Measurements from ENCODE around the gene PDIA2.

DNA sequence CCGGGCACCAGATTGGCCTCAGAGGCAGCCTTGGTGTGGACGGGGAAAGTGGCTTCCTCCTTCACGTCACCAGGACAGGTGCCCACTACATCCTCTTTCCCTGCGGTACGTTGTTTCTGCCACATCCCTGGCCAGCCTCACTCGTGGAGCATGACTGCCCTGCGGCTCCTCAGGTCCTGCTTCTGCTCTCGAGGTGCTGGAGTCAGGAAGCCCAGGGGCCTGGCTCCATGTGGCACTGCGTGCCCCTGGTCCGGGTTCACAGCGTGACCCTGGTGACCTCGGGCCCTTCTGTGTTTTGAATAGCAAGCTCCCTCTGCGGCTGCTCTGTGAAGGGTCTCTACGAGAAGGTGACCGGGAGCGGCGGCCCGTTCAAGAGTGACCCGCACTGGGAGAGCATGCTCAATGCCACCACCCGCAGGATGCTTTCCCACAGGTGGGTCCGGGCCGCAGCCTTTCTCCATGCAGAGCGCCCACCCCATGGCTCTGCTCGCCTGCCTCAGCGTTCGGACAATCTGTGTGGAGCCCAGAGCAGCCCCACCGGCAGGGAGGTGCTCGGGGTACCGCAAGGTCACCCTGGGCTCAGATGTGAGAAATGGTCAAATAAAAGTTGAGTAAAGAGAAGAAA lies 20.7 kb upstream of the PDIA2 start:
- TF ChIP-seq, protein P1, sequence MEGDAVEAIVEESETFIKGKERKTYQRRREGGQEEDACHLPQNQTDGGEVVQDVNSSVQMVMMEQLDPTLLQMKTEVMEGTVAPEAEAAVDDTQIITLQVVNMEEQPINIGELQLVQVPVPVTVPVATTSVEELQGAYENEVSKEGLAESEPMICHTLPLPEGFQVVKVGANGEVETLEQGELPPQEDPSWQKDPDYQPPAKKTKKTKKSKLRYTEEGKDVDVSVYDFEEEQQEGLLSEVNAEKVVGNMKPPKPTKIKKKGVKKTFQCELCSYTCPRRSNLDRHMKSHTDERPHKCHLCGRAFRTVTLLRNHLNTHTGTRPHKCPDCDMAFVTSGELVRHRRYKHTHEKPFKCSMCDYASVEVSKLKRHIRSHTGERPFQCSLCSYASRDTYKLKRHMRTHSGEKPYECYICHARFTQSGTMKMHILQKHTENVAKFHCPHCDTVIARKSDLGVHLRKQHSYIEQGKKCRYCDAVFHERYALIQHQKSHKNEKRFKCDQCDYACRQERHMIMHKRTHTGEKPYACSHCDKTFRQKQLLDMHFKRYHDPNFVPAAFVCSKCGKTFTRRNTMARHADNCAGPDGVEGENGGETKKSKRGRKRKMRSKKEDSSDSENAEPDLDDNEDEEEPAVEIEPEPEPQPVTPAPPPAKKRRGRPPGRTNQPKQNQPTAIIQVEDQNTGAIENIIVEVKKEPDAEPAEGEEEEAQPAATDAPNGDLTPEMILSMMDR (IDR thresholded peaks at IDR 0.05): no peak
- TF ChIP-seq POLR2A (IDR thresholded peaks at IDR 0.05) (no peak), POLR2AphosphoS5 (IDR thresholded peaks at IDR 0.05) (no peak), EP300 (IDR thresholded peaks at IDR 0.05) (no peak)
